Liver (tissue), 9 donors: Measurements from ENCODE around the gene TNFRSF11A. TPM values are rescaled to one million over a fixed set of nuclear protein-coding genes. Genes with fewer than 3 reads are reported as not detected.

Experiments used
- DNase-seq: peaks from one replicate; pipeline ENCODE4 v3.0.0-alpha.2; 2017; ENCODE audit warnings: low spot score
- H3K27ac ChIP-seq, 2 donors: one replicate each; pipeline ENCODE4 v1.7.0; 2013; ENCODE audit warnings: inconsistent platforms in 2 of 2, low read length in 2 of 2, control low read depth in 1 of 2, low read depth in 1 of 2, mild to moderate bottlenecking in 1 of 2
- H3K27me3 ChIP-seq, 4 donors: one replicate each; pipeline versions ENCODE4 v1.6.1 to v1.7.0; 2013; ENCODE audit warnings: low read length in 3 of 4, inconsistent platforms in 1 of 4, mild to moderate bottlenecking in 1 of 4, moderate library complexity in 1 of 4; ENCODE audit not compliant: control insufficient read depth in 4 of 4, insufficient read depth in 4 of 4
- H3K36me3 ChIP-seq, 4 donors: one replicate each; pipeline versions ENCODE4 v1.6.1 to v1.7.0; 2013; ENCODE audit warnings: low read length in 3 of 4, mild to moderate bottlenecking in 3 of 4, low read depth in 1 of 4, moderate library complexity in 1 of 4; ENCODE audit not compliant: control insufficient read depth in 4 of 4, insufficient read depth in 3 of 4
- H3K4me1 ChIP-seq, 4 donors: one replicate each; pipeline versions ENCODE4 v1.6.1 to v1.7.0; 2013; ENCODE audit warnings: low read length in 3 of 4, mild to moderate bottlenecking in 3 of 4, moderate library complexity in 1 of 4; ENCODE audit not compliant: control insufficient read depth in 4 of 4, insufficient read depth in 4 of 4
- H3K4me3 ChIP-seq, 3 donors: one replicate each; pipeline versions ENCODE4 v1.6.1 to v1.7.0; 2013; ENCODE audit warnings: low read length in 3 of 3, control low read depth in 1 of 3, low read depth in 1 of 3, mild to moderate bottlenecking in 1 of 3
- H3K9ac ChIP-seq, 2 donors: one replicate each; pipeline ENCODE4 v1.7.0; 2013; ENCODE audit warnings: low read length in 2 of 2, mild to moderate bottlenecking in 2 of 2, moderate library complexity in 2 of 2, control low read depth in 1 of 2, low read depth in 1 of 2
- H3K9me3 ChIP-seq, 4 donors: one replicate each; pipeline versions ENCODE4 v1.6.1 to v1.7.0; 2013; ENCODE audit warnings: low read length in 3 of 4; ENCODE audit not compliant: control insufficient read depth in 4 of 4
- ATF3 ChIP-seq: IDR thresholded peaks from 2 replicates; pipeline ENCODE4 v1.6.1; 2016; ENCODE audit warnings: antibody characterized with exemption
- CTCF ChIP-seq: fragments of 150-350 bp; IDR thresholded peaks from 2 replicates; pipeline ENCODE4 v1.5.1; 2017; ENCODE audit warnings: improper control_type of control experiment, low read depth, low read length; ENCODE audit not compliant: missing input control
- EGR1 ChIP-seq, 2 donors: IDR thresholded peaks; 2 replicates each; pipeline ENCODE4 v1.6.1; 2016 to 2018; ENCODE audit warnings: antibody characterized with exemption in 2 of 2, low read depth in 2 of 2
- FOXA1 ChIP-seq: IDR thresholded peaks from 2 replicates; pipeline ENCODE4 v1.6.1; 2016; ENCODE audit warnings: antibody characterized with exemption
- FOXA2 ChIP-seq: IDR thresholded peaks from 2 replicates; pipeline ENCODE4 v1.6.1; 2016; ENCODE audit warnings: antibody characterized with exemption
- GABPA ChIP-seq, 2 donors: IDR thresholded peaks in 1 of 2; conservative IDR thresholded peaks in 1 of 2; 2 replicates each; pipeline ENCODE4 v1.6.1; 2016; ENCODE audit warnings: antibody characterized with exemption in 2 of 2, mild to moderate bottlenecking in 1 of 2, moderate library complexity in 1 of 2
- HNF4A ChIP-seq, 2 donors: conservative IDR thresholded peaks; 2 replicates each; pipeline ENCODE4 v1.6.1; 2016; ENCODE audit warnings: antibody characterized with exemption in 2 of 2, mild to moderate bottlenecking in 2 of 2
- HNF4G ChIP-seq: IDR thresholded peaks from 2 replicates; pipeline ENCODE4 v1.6.1; 2016; ENCODE audit warnings: antibody characterized with exemption
- JUND ChIP-seq, 2 donors: IDR thresholded peaks; 2 replicates each; pipeline ENCODE4 v1.6.1; 2016; ENCODE audit warnings: antibody characterized with exemption in 2 of 2
- RAD21 ChIP-seq, 2 donors: IDR thresholded peaks; 2 replicates each; pipeline ENCODE4 v1.6.1; 2016; ENCODE audit warnings: antibody characterized with exemption in 2 of 2, mild to moderate bottlenecking in 2 of 2
- REST ChIP-seq: IDR thresholded peaks from 2 replicates; pipeline ENCODE4 v1.6.1; 2016; ENCODE audit warnings: antibody characterized with exemption, mild to moderate bottlenecking
- RXRA ChIP-seq, 2 donors: IDR thresholded peaks; 2 replicates each; pipeline ENCODE4 v1.6.1; 2017 to 2018; ENCODE audit warnings: antibody characterized with exemption in 2 of 2, mild to moderate bottlenecking in 1 of 2
- SP1 ChIP-seq: IDR thresholded peaks from 2 replicates; pipeline ENCODE4 v1.6.1; 2018; ENCODE audit warnings: antibody characterized with exemption, mild to moderate bottlenecking
- TAF1 ChIP-seq: conservative IDR thresholded peaks from 2 replicates; pipeline ENCODE4 v1.6.1; 2016; ENCODE audit warnings: antibody characterized with exemption, mild to moderate bottlenecking
- YY1 ChIP-seq: IDR thresholded peaks from 2 replicates; pipeline ENCODE4 v1.6.1; 2016; ENCODE audit warnings: antibody characterized with exemption, mild to moderate bottlenecking
- ZBTB33 ChIP-seq: IDR thresholded peaks from 2 replicates; pipeline ENCODE4 v1.6.1; 2016; ENCODE audit warnings: antibody characterized with exemption
- WGBS: extraction: QIAGEN DNeasy Blood & Tissue Kit; methylation state at CpG from one replicate; pipeline ENCODE4 v1.1.7; 2013; 5-methylcytosine and 5-hydroxymethylcytosine counted together
- polyA plus RNA-seq, 2 donors: library from polyadenylated mRNA; stranded (reverse) in 1 of 2; unstranded in 1 of 2; fragments of 200-250 nt in 1 of 2; fragments of >200 nt in 1 of 2; fragmentation: Nextera tagmentation in 1 of 2; extraction: Ambion mirVana in 1 of 2; gene quantifications; one replicate each; pipeline versions ENCODE4 v1.2.1 to v1.2.3, GENCODE V29; 2013 to 2015
- total RNA-seq, 2 donors: library from RNA; depleted of rRNA; stranded (reverse); fragments of >200 nt; gene quantifications; one replicate each; pipeline ENCODE4 v1.2.3, GENCODE V29; 2014
- donor health status: healthy.
- donor health status: healthy.
- donor health status: healthy.
- donor health status: healthy.
- donor health status: healthy.

The TNFRSF11A gene
- total and polyA plus RNA-seq, 4 donors, result 0.32 to 1.8 (median 0.90) TPM

- no peak overlapping the region for H3K9ac ChIP-seq
- H3K4me1 ChIP-seq, result peaks cover 2 to 8% (median 7%) of the 10 kb centered on the region in 4 donors
- H3K27me3 ChIP-seq, result no peaks in the 10 kb centered on the region
- no peak overlapping the region for H3K27ac ChIP-seq
- no peak overlapping the region for H3K4me3 ChIP-seq
- TF ChIP-seq CTCF, result no peak
- TF ChIP-seq RXRA (IDR thresholded peaks at IDR 0.05), result no peak
- no peak for TF ChIP-seq GABPA (IDR thresholded peaks at IDR 0.05 in 1 of 2, conservative IDR thresholded peaks at IDR 0.05 in 1 of 2)
- H3K36me3 ChIP-seq, result no peaks in the 10 kb centered on the region
- 63% methylated on average over 4 of the region's 4 CpGs for WGBS
- no peak for DNase-seq
- no peaks in the 10 kb centered on the region for H3K9me3 ChIP-seq
Measured at GRCh38 chr18:62432176-62432575, 107.1 kb downstream of the TNFRSF11A start.

GRCh38 chr18:62434798-62435197 is 109.7 kb downstream of the TNFRSF11A start:
- 79% methylated on average over 4 of the region's 4 CpGs for WGBS
- Histone ChIP-seq H3K4me3 (no peak overlapping the region), H3K9ac (no peak overlapping the region), H3K36me3 (no peaks in the 10 kb centered on the region), H3K4me1 (peaks cover 5 to 27% (median 17%) of the 10 kb centered on the region in 4 donors), H3K27ac (no peak overlapping the region), H3K27me3 (no peaks in the 10 kb centered on the region), H3K9me3 (no peaks in the 10 kb centered on the region)
- DNase-seq, result no peak
- TF ChIP-seq SP1, result no peak

GRCh38 chr18:62435435-62436031 is 110.4 kb downstream of the TNFRSF11A start:
- WGBS, result 82% methylated on average over 11 of the region's 11 CpGs
- H3K4me3 ChIP-seq, result no peak overlapping the region
- H3K27me3 ChIP-seq, result no peaks in the 10 kb centered on the region
- no peak overlapping the region for H3K9ac ChIP-seq
- peaks cover 5 to 27% (median 17%) of the 10 kb centered on the region in 4 donors for H3K4me1 ChIP-seq
- no peak for TF ChIP-seq TAF1
- no peak for TF ChIP-seq JUND (IDR thresholded peaks at IDR 0.05)
- TF ChIP-seq RXRA (IDR thresholded peaks at IDR 0.05), result no peak
- TF ChIP-seq YY1, result no peak
- no peak for TF ChIP-seq ATF3
- TF ChIP-seq HNF4G, result no peak
- no peak for TF ChIP-seq GABPA (IDR thresholded peaks at IDR 0.05 in 1 of 2, conservative IDR thresholded peaks at IDR 0.05 in 1 of 2)
- TF ChIP-seq RAD21 (IDR thresholded peaks at IDR 0.05), result no peak
- TF ChIP-seq HNF4A (conservative IDR thresholded peaks at IDR 0.05), result no peak
- TF ChIP-seq REST, result no peak
- TF ChIP-seq FOXA2, result no peak
- TF ChIP-seq EGR1 (IDR thresholded peaks at IDR 0.05; ENCODE audit: low read depth in 2 of 2), result no peak
- no peak for TF ChIP-seq FOXA1
- no peak for TF ChIP-seq ZBTB33
- no peaks in the 10 kb centered on the region for H3K9me3 ChIP-seq
- DNase-seq, result no peak
- no peak overlapping the region for H3K27ac ChIP-seq
- no peaks in the 10 kb centered on the region for H3K36me3 ChIP-seq
